A673 (cell line): ENCODE results near the gene CLEC16A. TPM values are rescaled to one million over a fixed set of nuclear protein-coding genes. Genes with fewer than 3 reads are reported as not detected.

Source experiments
- BruUV-seq: library from RNA; stranded (reverse); fragments of 400-500 nt; replicated peaks from 2 replicates; lab custom pipeline; 2021; lab: Mats Ljungman, UMichigan
- CTCF ChIA-PET: fragments of 300-600 bp; sonication (Branson Sonifier 250); formaldehyde crosslinking; loops from one replicate; lab custom pipeline; 2022; ENCODE audit warnings: antibody characterized with exemption; lab: Charles Lee
- POLR2A ChIA-PET: fragments of 300-600 bp; sonication (Branson Sonifier 250); formaldehyde crosslinking; loops from one replicate; lab custom pipeline; 2022; ENCODE audit warnings: antibody characterized with exemption; ENCODE audit not compliant: low non-redundant PET; lab: Charles Lee
- DNase-seq: peaks from one replicate; pipeline ENCODE4 v3.0.0-alpha.2; 2015; ENCODE audit warnings: low spot score
- H3K27ac ChIP-seq: fragments of 200-600 bp; sonication (generic); 2 replicates; pipeline ENCODE4 v1.5.1; 2016; ENCODE audit warnings: mixed run types, low read depth, mild to moderate bottlenecking, mixed read lengths, antibody characterized with exemption, low read length; ENCODE audit not compliant: poor library complexity, severe bottlenecking
- H3K27me3 ChIP-seq: fragments of 200-600 bp; sonication (generic); replicated peaks from 2 replicates; pipeline ENCODE4 v1.6.1; 2017; ENCODE audit warnings: mixed run types, low read depth, mild to moderate bottlenecking, mixed read lengths, antibody characterized with exemption, low read length; ENCODE audit not compliant: insufficient read depth, poor library complexity
- H3K36me3 ChIP-seq: fragments of 200-600 bp; sonication (generic); 2 replicates; pipeline ENCODE4 v1.6.1; 2016; ENCODE audit warnings: mixed run types, mild to moderate bottlenecking, mixed read lengths, antibody characterized with exemption, low read length; ENCODE audit not compliant: insufficient read depth, poor library complexity, severe bottlenecking
- H3K4me1 ChIP-seq: fragments of 200-600 bp; sonication (generic); 2 replicates; pipeline ENCODE4 v1.6.1; 2017; ENCODE audit warnings: mixed run types, mild to moderate bottlenecking, mixed read lengths, antibody characterized with exemption, low read length; ENCODE audit not compliant: insufficient read depth, poor library complexity, severe bottlenecking
- H3K4me3 ChIP-seq: fragments of 200-600 bp; sonication (generic); 2 replicates; pipeline ENCODE4 v1.5.1; 2016; ENCODE audit warnings: low read depth, mixed run types, mild to moderate bottlenecking, mixed read lengths, low read length; ENCODE audit not compliant: poor library complexity, severe bottlenecking
- H3K9me3 ChIP-seq: fragments of 200-600 bp; sonication (generic); 2 replicates; pipeline ENCODE4 v1.6.1; 2016; ENCODE audit warnings: mixed run types, low read depth, mild to moderate bottlenecking, mixed read lengths, antibody characterized with exemption, low read length; ENCODE audit not compliant: poor library complexity, severe bottlenecking
- EZH2 ChIP-seq: fragments of 200-600 bp; sonication (generic); IDR thresholded peaks from 2 replicates; pipeline ENCODE4 v1.6.1; 2017; ENCODE audit warnings: borderline replicate concordance, low read depth, mild to moderate bottlenecking, mixed read lengths, antibody characterized with exemption, low read length; ENCODE audit not compliant: poor library complexity, severe bottlenecking
- intact Hi-C: fragments of 100-400 bp; cut with micrococcal nuclease; formaldehyde crosslinking; loops from one replicate; pipeline ENCODE4 v1.10.0; 2022; ENCODE audit not compliant: unreplicated experiment
- total RNA-seq: library from RNA; stranded (reverse); gene quantifications from 2 replicates; pipeline ENCODE4 v1.2.3, GENCODE V29; 2021
- TF ChIP-seq, protein P1 (sequence below): fragments of 300-800, 200-600 bp; sonication (generic); conservative IDR thresholded peaks from 2 replicates; pipeline ENCODE4 v1.5.1; 2017; ENCODE audit warnings: low read depth, mild to moderate bottlenecking, antibody characterized with exemption, low read length, moderate library complexity, mixed read lengths

Gene CLEC16A
- total RNA-seq, 1 experiment from 2014 or later = 23.4 TPM

GRCh38 chr16:11196286-11196828, 252.0 kb downstream of the CLEC16A start:
- Histone ChIP-seq H3K4me1 (no peaks in the 10 kb centered on the region), H3K27ac (no peak overlapping the region), H3K4me3 (no peak overlapping the region), H3K36me3 (no peaks in the 10 kb centered on the region), H3K9me3 (no peaks in the 10 kb centered on the region), H3K27me3 (no peaks in the 10 kb centered on the region)
- DNase-seq = no peak
- no TSS peak for BruUV-seq
- POLR2A ChIA-PET = no interaction called here
- intact Hi-C loops = no loop called here
- TF ChIP-seq EZH2 = no peak
- TF ChIP-seq, protein P1, sequence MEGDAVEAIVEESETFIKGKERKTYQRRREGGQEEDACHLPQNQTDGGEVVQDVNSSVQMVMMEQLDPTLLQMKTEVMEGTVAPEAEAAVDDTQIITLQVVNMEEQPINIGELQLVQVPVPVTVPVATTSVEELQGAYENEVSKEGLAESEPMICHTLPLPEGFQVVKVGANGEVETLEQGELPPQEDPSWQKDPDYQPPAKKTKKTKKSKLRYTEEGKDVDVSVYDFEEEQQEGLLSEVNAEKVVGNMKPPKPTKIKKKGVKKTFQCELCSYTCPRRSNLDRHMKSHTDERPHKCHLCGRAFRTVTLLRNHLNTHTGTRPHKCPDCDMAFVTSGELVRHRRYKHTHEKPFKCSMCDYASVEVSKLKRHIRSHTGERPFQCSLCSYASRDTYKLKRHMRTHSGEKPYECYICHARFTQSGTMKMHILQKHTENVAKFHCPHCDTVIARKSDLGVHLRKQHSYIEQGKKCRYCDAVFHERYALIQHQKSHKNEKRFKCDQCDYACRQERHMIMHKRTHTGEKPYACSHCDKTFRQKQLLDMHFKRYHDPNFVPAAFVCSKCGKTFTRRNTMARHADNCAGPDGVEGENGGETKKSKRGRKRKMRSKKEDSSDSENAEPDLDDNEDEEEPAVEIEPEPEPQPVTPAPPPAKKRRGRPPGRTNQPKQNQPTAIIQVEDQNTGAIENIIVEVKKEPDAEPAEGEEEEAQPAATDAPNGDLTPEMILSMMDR = no peak
- CTCF ChIA-PET = no interaction called here

DNA sequence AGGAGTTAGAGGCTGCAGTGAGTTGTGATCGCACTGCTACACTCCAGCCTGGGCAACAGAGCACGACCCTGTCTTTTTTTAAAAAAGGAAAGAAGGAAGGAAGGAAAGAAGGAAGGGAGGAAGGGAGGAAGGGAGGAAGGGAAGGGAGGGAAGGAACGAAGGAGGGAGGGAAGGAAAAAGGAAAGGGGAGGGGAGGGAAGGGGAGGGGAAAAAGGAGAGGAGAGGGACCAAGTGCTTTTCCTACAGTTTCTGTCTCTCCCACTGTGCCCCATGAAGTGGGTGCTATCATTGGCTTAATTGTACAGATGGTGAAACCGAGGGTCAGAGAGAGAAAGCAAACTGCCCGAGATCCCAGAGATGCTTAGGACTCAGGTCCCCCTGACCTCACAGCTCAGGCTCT, 254.0 kb downstream of the CLEC16A start:
- TF ChIP-seq EZH2 = no peak
- TF ChIP-seq, protein P1 = no peak
- H3K27ac ChIP-seq = no peak overlapping the region
- no peak overlapping the region for H3K4me3 ChIP-seq
- no peak for DNase-seq
- H3K4me1 ChIP-seq = peaks cover 9% of the 10 kb centered on the region
- POLR2A ChIA-PET = no interaction called here
- intact Hi-C loops = no loop called here
- no TSS peak for BruUV-seq
- CTCF ChIA-PET = no interaction called here
- H3K27me3 ChIP-seq = no peaks in the 10 kb centered on the region
- no peaks in the 10 kb centered on the region for H3K36me3 ChIP-seq
- no peaks in the 10 kb centered on the region for H3K9me3 ChIP-seq

GRCh38 chr16:11198828-11199227, 254.5 kb downstream of the CLEC16A start:
- no peaks in the 10 kb centered on the region for H3K9me3 ChIP-seq
- H3K36me3 ChIP-seq = no peaks in the 10 kb centered on the region
- no peak for DNase-seq
- TF ChIP-seq EZH2 = no peak
- TF ChIP-seq, protein P1 = no peak
- BruUV-seq = no TSS peak
- H3K27me3 ChIP-seq = no peaks in the 10 kb centered on the region
- H3K4me1 ChIP-seq = peaks cover 9% of the 10 kb centered on the region
- ChIA-PET CTCF (no interaction called here), POLR2A (no interaction called here)
- intact Hi-C loops = no loop called here
- H3K27ac ChIP-seq = no peak overlapping the region
- no peak overlapping the region for H3K4me3 ChIP-seq
